ENCODE results near the gene ZNF646. TPM values are rescaled to one million over a fixed set of nuclear protein-coding genes. Genes with fewer than 3 reads are reported as not detected.

ZNF646 gene
- total RNA-seq, 4 donors from 2014 or later = 12.0 to 26.7 (median 23.5) TPM

- intact Hi-C loops (cut with DNase I; ENCODE audit: low total_unique reads) = no loop called here
- no peaks in the 10 kb centered on the region for H3K36me3 ChIP-seq
- no peak for DNase-seq
- H3K4me3 ChIP-seq = no peak overlapping the region
- TF ChIP-seq POLR2A (IDR thresholded peaks at IDR 0.05) = no peak
- TF ChIP-seq POLR2AphosphoS5 (IDR thresholded peaks at IDR 0.05) = no peak
- no peak for TF ChIP-seq CTCF (IDR thresholded peaks at IDR 0.05)
- no peak for TF ChIP-seq EP300 (IDR thresholded peaks at IDR 0.05; ENCODE audit: low read depth)
- 93 to 99% methylated on average over 8 to 10 of the region's 10 CpGs for WGBS, 2 donors (ENCODE audit: low coverage in 1 of 2)
- no peaks in the 10 kb centered on the region for H3K27me3 ChIP-seq
- no peaks in the 10 kb centered on the region for H3K9me3 ChIP-seq
- in situ Hi-C loops (cut with MboI; ENCODE audit: low pct_ligation_motif_present in 1 of 4, low pct_unique_long_range_greater_than_20kb in 1 of 4, low sequenced_read_pairs in 3 of 4) = no loop called here
- H3K27ac ChIP-seq = no peak overlapping the region
- H3K4me1 ChIP-seq = peaks cover 0 to 4% (median 1%) of the 10 kb centered on the region in 4 donors
Observed at GRCh38 chr16:31050280-31051030, 23.8 kb upstream of the ZNF646 start.

GRCh38 chr16:31052114-31052513, 22.1 kb upstream of the ZNF646 start:
- Histone ChIP-seq H3K36me3 (no peaks in the 10 kb centered on the region), H3K27ac (no peak overlapping the region), H3K27me3 (no peaks in the 10 kb centered on the region), H3K4me3 (no peak overlapping the region), H3K9me3 (no peaks in the 10 kb centered on the region), H3K4me1 (peaks cover 0 to 4% (median 1%) of the 10 kb centered on the region in 4 donors)
- TF ChIP-seq EP300 (IDR thresholded peaks at IDR 0.05; ENCODE audit: low read depth) (no peak), POLR2AphosphoS5 (IDR thresholded peaks at IDR 0.05) (peak in 1 of 3 donors; percentile 12)
- WGBS, 2 donors (ENCODE audit: low coverage in 1 of 2) = 45 to 50% methylated on average over 2 of the region's 2 CpGs
- DNase-seq = peak; percentile 36
- in situ Hi-C loops (cut with MboI; ENCODE audit: low pct_ligation_motif_present in 1 of 4, low pct_unique_long_range_greater_than_20kb in 1 of 4, low sequenced_read_pairs in 3 of 4) (no loop called here), intact Hi-C loops (cut with DNase I; ENCODE audit: low total_unique reads) (no loop called here)

DNA sequence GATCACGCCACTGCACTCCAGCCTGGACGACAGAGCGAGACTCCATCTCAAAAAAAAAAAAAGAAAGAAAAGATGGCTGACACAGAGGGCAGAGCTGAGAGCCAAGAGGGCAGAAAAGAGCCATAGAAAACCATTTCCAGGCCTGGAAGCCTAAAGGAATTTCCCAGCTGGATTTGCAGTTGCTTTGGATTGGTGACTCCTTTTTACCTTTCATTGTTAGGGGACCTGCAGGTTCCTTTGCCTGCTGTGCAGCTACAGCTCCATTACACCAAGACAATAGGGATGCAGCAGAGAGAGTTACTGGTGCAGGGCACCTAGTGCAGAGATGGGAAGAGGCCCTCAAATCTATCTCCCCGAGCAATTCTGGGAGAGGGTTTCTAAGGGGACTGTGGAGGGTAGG, 18.6 kb upstream of the ZNF646 start:
- Histone ChIP-seq H3K4me1 (peaks cover 0 to 4% (median 1%) of the 10 kb centered on the region in 4 donors), H3K27ac (no peak overlapping the region), H3K4me3 (no peak overlapping the region), H3K36me3 (peaks cover 0 to 3% (median 0%) of the 10 kb centered on the region in 4 donors), H3K27me3 (no peaks in the 10 kb centered on the region), H3K9me3 (no peaks in the 10 kb centered on the region)
- TF ChIP-seq CTCF (IDR thresholded peaks at IDR 0.05) (no peak), POLR2A (IDR thresholded peaks at IDR 0.05) (no peak), POLR2AphosphoS5 (IDR thresholded peaks at IDR 0.05) (no peak), EP300 (IDR thresholded peaks at IDR 0.05; ENCODE audit: low read depth) (no peak)
- intact Hi-C loops (cut with DNase I; ENCODE audit: low total_unique reads) = no loop called here
- WGBS, 2 donors (ENCODE audit: low coverage in 1 of 2) = 84 to 94% methylated on average over 3 to 4 of the region's 4 CpGs
- no peak for DNase-seq
- in situ Hi-C loops (cut with MboI; ENCODE audit: low pct_ligation_motif_present in 1 of 4, low pct_unique_long_range_greater_than_20kb in 1 of 4, low sequenced_read_pairs in 3 of 4) = no loop called here

DNA sequence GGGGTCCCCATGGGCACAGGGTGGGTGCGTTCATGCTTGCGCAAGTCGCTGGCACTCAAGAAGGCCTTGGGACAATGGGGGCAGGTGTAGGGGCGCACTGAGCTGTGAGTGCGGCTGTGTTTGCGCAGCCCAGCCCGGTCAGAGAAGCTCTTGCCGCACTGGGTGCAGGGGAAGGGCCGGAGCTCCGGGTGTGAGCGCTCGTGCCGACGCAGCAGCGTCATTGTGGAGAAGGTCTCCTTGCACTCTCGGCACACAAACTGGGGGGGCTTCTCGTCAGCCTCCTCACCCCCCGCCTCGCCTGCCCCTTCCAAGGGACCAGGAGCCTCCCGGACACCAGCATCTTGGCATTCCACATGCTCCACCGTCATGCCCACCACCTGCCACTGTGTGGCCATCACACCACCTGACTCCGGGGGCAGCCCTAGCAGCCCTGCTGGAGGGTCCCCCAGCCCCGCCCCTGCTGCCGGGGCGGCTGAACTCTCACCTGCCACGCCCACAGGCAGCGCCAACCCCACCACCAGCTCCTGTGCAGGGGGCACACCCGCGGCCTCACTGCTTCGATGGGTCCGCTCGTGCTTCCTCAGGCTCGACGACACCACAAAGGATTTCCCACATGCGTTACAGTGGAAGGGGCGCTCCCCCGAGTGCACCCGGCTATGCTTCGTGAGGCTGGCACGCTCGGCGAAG, 13.0 kb upstream of the ZNF646 start:
- Histone ChIP-seq H3K4me1 (peaks cover 0 to 11% (median 4%) of the 10 kb centered on the region in 4 donors), H3K27ac (no peak overlapping the region), H3K9me3 (no peaks in the 10 kb centered on the region), H3K27me3 (no peaks in the 10 kb centered on the region), H3K36me3 (peaks cover 0 to 15% (median 6%) of the 10 kb centered on the region in 4 donors), H3K4me3 (no peak overlapping the region)
- in situ Hi-C loops (cut with MboI; ENCODE audit: low pct_ligation_motif_present in 1 of 4, low pct_unique_long_range_greater_than_20kb in 1 of 4, low sequenced_read_pairs in 3 of 4) (no loop called here), intact Hi-C loops (cut with DNase I; ENCODE audit: low total_unique reads) (no loop called here)
- no peak for TF ChIP-seq EP300 (IDR thresholded peaks at IDR 0.05; ENCODE audit: low read depth)
- TF ChIP-seq POLR2AphosphoS5 (IDR thresholded peaks at IDR 0.05) = no peak
- 93 to 100% methylated on average over 4 to 36 of the region's 42 CpGs for WGBS, 2 donors (ENCODE audit: low coverage in 1 of 2)
- DNase-seq = no peak

DNA sequence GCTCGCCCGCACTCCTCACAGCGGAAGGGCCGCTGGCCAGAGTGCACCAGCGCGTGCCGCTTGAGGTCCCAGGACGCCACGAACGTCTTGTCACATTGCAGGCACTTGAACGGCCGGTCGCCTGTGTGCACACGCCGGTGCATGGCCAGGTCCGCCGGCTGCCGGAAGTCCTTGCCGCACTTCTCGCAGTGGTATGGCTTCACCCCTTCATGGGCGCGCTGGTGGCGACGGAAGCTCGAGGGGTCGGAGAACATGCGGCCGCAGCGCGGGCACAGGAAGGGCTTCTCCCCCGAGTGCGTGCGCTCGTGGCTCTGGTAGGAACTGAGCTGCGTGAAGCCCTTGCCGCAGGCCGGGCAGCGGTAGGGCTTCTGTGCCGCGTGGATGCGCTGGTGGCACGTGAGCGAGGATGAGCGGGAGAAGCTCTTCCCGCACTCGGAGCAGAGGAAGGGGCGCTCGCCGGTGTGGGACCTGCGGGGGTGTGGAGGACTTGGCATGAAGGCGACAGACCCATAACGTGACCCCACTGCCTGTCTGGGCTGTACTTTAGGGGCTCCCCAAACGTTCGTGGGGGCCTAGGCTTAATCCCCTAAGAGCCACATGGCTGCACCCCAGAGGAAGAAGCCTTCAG, 12.3 kb upstream of the ZNF646 start:
- in situ Hi-C loops (cut with MboI; ENCODE audit: low pct_ligation_motif_present in 1 of 4, low pct_unique_long_range_greater_than_20kb in 1 of 4, low sequenced_read_pairs in 3 of 4) = no loop called here
- Histone ChIP-seq H3K27me3 (no peaks in the 10 kb centered on the region), H3K9me3 (no peaks in the 10 kb centered on the region), H3K36me3 (peaks cover 0 to 15% (median 6%) of the 10 kb centered on the region in 4 donors), H3K4me1 (peaks cover 0 to 11% (median 4%) of the 10 kb centered on the region in 4 donors), H3K4me3 (no peak overlapping the region), H3K27ac (no peak overlapping the region)
- TF ChIP-seq CTCF (IDR thresholded peaks at IDR 0.05) = no peak
- no peak for TF ChIP-seq EP300 (IDR thresholded peaks at IDR 0.05; ENCODE audit: low read depth)
- no peak for TF ChIP-seq POLR2A (IDR thresholded peaks at IDR 0.05)
- no peak for TF ChIP-seq POLR2AphosphoS5 (IDR thresholded peaks at IDR 0.05)
- DNase-seq = no peak
- intact Hi-C loops (cut with DNase I; ENCODE audit: low total_unique reads) = no loop called here
- WGBS, 2 donors (ENCODE audit: low coverage in 1 of 2) = 96% methylated on average over 45 of the region's 54 CpGs; no CpG with 5 or more reads in 1 of the 2 donors

All from transverse colon (tissue), 4 donors.